ENCODE measurements around the gene LIMS2.

- TF ChIP-seq ZNF331 (CRISPR knock-in tag; IDR thresholded peaks at IDR 0.05; ENCODE audit: low read depth) (no peak), EZH2 (IDR thresholded peaks at IDR 0.05; ENCODE audit: low read depth, unreplicated experiment) (no peak), POLR2AphosphoS5 (IDR thresholded peaks at IDR 0.05; ENCODE audit: low read depth) (no peak), CREB1 (CRISPR knock-in tag; IDR thresholded peaks at IDR 0.05; ENCODE audit: low read depth) (no peak), JUNB (IDR thresholded peaks at IDR 0.05; ENCODE audit: unreplicated experiment) (no peak), EZH2phosphoT487 (IDR thresholded peaks at IDR 0.05; ENCODE audit: unreplicated experiment) (no peak)
- TF ChIP-seq, protein P1, sequence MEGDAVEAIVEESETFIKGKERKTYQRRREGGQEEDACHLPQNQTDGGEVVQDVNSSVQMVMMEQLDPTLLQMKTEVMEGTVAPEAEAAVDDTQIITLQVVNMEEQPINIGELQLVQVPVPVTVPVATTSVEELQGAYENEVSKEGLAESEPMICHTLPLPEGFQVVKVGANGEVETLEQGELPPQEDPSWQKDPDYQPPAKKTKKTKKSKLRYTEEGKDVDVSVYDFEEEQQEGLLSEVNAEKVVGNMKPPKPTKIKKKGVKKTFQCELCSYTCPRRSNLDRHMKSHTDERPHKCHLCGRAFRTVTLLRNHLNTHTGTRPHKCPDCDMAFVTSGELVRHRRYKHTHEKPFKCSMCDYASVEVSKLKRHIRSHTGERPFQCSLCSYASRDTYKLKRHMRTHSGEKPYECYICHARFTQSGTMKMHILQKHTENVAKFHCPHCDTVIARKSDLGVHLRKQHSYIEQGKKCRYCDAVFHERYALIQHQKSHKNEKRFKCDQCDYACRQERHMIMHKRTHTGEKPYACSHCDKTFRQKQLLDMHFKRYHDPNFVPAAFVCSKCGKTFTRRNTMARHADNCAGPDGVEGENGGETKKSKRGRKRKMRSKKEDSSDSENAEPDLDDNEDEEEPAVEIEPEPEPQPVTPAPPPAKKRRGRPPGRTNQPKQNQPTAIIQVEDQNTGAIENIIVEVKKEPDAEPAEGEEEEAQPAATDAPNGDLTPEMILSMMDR (conservative IDR thresholded peaks at IDR 0.05; ENCODE audit: low read depth in 2 of 2), result no peak
- TF ChIP-seq, protein P2, sequence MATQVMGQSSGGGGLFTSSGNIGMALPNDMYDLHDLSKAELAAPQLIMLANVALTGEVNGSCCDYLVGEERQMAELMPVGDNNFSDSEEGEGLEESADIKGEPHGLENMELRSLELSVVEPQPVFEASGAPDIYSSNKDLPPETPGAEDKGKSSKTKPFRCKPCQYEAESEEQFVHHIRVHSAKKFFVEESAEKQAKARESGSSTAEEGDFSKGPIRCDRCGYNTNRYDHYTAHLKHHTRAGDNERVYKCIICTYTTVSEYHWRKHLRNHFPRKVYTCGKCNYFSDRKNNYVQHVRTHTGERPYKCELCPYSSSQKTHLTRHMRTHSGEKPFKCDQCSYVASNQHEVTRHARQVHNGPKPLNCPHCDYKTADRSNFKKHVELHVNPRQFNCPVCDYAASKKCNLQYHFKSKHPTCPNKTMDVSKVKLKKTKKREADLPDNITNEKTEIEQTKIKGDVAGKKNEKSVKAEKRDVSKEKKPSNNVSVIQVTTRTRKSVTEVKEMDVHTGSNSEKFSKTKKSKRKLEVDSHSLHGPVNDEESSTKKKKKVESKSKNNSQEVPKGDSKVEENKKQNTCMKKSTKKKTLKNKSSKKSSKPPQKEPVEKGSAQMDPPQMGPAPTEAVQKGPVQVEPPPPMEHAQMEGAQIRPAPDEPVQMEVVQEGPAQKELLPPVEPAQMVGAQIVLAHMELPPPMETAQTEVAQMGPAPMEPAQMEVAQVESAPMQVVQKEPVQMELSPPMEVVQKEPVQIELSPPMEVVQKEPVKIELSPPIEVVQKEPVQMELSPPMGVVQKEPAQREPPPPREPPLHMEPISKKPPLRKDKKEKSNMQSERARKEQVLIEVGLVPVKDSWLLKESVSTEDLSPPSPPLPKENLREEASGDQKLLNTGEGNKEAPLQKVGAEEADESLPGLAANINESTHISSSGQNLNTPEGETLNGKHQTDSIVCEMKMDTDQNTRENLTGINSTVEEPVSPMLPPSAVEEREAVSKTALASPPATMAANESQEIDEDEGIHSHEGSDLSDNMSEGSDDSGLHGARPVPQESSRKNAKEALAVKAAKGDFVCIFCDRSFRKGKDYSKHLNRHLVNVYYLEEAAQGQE (IDR thresholded peaks at IDR 0.05; ENCODE audit: unreplicated experiment), result no peak
These were observed 51.0 kb downstream of the LIMS2 start for GRCh38 chr2:127624320-127624755.
